Measurements from ENCODE around the gene NTRK3.

NTRK3 gene

DNA sequence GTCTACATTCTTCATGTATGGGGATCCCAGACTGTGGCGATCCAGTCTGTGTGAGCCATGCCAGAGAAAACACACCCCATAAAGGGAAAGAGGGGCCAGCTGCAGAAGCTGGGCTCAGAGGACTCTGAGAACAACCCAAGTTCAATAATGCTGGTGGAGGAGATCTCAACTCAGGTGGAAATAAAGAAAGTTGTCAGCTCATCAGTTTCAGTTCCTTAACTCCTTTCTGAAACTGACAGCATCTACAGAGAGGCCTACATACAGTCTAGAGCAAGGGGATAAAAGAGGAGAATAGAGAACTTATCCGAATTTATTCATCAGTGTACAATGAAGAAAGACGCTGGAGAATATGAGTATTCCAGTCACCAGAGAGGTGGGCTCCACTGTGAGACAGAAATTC lies 77.0 kb downstream of the NTRK3 start:
- no peak for DNase-seq (ENCODE audit: low read depth)

DNA sequence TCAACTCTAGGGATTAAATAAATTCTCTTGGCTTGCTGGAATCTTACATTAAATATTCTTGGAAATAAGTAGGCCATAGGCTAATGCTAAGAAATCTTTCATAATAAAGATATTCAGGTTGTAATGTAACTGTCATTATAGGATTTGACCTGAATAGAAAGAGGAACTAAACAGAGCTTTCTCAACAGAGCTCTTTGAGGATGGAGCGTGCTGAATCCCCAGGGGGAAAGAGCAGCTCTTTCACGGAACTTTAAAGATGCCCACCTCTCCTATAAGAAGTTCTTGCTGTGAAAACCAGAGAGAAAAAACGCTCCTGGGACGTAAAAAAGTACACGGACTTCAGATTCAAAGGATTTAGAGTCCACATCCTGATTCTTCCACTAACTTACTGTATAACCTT lies 77.9 kb downstream of the NTRK3 start:
- no peak for DNase-seq (ENCODE audit: low read depth)

DNA sequence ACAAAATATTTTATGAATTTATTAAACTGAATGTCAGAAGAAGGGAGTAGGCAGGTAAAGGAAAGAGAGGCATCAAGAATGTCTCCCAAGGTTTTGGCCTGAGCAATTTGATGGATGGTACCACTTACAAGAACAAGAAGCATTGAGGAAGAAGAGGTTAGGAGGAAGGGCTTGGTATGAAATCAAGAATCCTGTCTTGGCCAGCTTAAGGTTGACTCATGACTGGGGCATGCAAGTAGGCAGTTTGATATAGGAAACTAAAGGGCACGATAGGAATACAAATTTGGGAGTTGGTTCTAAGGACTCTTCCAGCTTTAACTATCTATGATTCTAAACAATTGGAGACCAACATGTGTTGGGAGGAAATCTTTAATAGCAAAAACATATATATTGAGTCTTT lies 79.1 kb downstream of the NTRK3 start:
- no peak for DNase-seq (ENCODE audit: low read depth)

GRCh38 chr15:88174571-88174970 lies 82.0 kb downstream of the NTRK3 start:
- DNase-seq (ENCODE audit: low read depth), result no peak

DNA sequence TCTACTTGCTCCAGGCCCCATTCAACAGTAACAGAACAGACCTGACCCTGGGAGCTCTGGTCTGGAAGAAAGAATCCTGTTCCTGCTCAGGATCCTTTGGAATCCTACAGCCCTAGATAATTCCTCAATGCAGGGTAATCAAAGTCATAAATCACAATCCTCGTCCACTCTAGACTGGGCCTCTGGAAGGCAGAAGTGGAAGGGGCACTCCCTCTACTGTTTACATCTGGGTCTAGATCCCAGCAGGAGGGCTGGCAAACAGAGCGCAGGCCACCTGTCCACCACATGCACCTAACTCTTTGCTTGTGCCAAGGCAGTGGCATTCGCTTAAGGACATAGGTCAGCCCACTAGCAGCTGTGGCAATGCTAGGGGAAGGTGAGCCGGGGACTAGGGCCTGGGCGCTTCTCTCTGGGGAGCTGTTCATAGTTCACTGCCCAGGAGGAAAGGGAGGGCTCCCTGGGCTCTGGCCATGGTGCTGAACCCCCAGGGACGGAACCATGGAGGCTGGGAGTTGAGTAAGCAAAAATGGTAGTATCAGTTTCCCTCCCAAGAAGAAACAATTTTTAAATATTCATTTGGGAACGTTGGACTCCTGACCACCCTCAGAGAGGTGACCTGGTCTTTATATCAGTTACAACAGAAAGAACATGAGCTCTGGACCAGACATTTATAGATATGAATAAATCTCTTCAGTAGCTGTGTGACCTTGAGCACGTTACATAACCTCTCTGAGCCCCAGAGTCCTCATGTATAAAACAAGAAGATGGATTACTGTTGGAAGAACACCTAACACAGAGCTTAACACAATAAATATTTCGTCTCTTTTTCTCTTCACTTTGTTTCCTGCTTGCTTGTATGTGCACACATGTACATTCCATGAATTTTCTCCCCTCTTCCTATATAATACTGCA lies 90.2 kb downstream of the NTRK3 start:
- no peak for DNase-seq (ENCODE audit: low read depth)

DNA sequence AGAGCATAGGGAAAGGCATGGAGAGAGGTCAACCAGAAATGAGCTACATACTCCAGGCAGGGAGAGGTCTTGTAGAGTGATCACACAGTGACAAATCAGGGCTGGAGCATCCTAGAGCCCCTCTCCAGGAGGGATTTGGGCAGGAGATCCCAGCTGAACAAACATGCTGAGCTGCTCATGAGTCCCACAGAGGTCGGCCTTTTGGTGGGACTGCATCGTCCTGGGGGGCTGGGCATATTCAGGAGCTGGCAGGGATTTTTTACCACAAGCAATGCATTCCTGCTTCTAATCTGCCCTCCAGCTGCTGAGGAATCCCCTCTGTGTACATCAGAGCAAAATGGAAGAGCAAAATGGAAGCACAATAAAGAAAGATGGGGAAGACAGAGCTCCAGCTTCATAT lies 94.9 kb downstream of the NTRK3 start:
- DNase-seq (ENCODE audit: low read depth), result no peak

- DNase-seq (ENCODE audit: low read depth), result no peak
Measured at GRCh38 chr15:88155310-88155709, 101.2 kb downstream of the NTRK3 start.

DNA sequence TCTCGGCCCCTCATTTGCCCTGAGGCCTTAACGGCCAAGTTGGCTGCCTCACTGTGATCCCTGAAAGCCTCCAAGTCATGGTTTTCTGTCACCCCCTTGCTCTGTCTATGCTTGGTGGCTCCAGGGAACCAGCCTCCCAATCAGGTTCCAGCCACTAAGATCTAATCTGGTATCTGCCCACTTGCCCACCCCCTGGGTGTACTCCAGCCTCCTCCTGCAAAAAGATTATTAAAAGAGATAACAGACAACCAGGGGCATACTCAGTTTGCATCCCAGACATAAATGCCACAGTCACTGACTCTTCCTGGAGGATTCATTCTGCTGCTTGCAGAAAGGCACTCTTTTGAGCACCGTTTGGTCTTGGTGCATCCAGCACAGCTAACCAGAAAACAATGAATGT lies 103.9 kb downstream of the NTRK3 start:
- no peak for DNase-seq (ENCODE audit: low read depth)

DNA sequence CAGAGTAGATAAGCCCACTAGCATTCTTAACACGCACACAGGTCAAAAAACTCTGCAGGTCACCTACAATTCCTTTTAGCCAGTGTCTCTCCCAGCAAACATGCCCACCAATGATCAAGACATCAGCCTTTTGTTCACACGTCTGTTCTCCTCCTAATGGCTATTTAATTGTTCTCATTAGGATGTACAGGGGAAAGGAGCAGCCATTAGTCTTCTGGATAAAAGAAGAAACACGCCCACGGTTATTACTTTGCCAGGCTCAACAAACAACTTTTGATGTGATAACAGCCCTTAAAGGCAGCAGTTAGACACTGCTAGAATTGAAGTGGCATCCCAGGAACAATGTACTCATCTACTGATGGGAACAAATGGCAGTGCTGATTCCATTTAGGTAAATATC lies 108.8 kb downstream of the NTRK3 start:
- DNase-seq (ENCODE audit: low read depth), result no peak

- no peak for DNase-seq (ENCODE audit: low read depth)
Measured at GRCh38 chr15:88144921-88145653, 111.5 kb downstream of the NTRK3 start.

- DNase-seq (ENCODE audit: low read depth), result no peak
Measured at GRCh38 chr15:88142121-88142520, 114.4 kb downstream of the NTRK3 start.

- no peak for DNase-seq (ENCODE audit: low read depth)
Measured at GRCh38 chr15:88141269-88141889, 115.2 kb downstream of the NTRK3 start.

DNA sequence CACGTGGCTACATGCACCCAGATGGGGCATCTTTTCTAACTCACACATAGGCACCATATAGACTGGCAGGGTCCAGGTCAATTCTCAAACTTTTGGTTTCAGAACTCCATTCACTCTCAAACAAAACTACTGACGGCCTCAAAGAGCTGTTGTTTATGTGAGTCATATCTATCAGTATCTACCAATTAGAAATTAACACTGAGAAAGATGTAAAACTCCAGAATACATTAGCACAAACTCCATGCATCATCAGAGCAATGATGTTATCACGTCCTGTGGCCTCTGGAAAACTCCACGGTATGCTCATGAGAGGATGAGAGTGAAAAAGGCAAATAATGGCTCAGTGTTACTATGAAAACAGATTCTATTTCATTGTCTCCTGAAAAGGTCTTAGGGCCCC lies 116.1 kb downstream of the NTRK3 start:
- DNase-seq (ENCODE audit: low read depth), result no peak

GRCh38 chr15:88139936-88140335 lies 116.6 kb downstream of the NTRK3 start:
- DNase-seq (ENCODE audit: low read depth), result no peak

DNA sequence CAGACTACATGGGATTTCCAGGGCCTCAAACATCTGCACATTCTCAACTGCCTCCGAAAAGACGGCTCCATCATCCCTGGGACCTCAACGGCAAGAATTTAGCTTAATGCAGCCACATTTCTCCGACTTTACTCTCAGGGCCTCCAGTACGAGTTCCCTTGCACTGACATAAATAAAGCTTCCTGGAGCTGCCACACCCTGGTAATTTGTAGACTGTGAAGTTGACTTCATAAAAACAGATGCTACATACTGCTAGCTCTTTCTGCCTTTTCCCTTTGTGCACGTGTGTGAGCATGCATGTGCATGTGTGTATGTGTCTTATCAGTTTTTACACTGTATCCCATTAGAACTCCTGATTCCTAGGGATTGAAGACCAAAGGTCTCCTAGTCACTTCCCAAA lies 122.7 kb downstream of the NTRK3 start:
- no peak for DNase-seq (ENCODE audit: low read depth)

DNA sequence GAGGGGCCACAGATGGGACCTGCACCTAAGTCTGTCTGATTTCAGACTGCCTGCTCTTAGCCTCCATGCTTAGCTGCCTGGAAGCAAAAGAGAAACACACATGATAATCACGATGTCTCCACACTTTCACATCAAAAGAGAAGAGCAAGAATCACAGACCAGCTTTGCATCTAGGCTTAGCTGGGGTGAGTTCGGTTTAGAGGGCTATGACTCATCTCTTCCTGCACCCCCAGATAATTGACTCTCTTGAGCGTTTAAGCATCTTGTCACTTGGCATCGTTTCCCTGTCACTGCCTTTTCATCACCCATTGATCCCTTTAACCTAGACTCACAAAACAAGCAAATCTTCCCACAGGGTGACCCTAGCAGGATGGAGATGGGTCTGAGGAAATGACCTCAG lies 124.0 kb downstream of the NTRK3 start:
- no peak for DNase-seq (ENCODE audit: low read depth)

DNA sequence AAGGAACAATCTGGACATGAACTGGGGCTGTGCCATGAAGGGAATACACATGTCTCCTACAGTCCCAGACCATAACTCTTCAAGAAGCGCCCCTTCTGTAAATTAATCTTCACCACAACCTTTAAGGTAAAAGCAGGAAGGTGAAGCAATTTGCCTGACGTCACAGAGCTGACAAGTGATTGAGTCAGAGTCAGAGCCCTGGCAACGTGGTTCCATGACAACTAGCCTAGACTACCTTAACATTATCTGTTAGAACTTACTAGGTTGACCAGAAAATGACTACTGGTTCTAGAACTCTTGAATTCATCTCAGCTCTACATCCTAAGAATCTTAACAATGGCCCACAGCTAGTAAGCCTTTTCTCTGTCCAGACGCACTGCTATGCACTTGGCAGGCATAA lies 124.6 kb downstream of the NTRK3 start:
- DNase-seq (ENCODE audit: low read depth), result no peak

GRCh38 chr15:88127432-88127790 lies 129.1 kb downstream of the NTRK3 start:
- no peak for DNase-seq (ENCODE audit: low read depth)

DNA sequence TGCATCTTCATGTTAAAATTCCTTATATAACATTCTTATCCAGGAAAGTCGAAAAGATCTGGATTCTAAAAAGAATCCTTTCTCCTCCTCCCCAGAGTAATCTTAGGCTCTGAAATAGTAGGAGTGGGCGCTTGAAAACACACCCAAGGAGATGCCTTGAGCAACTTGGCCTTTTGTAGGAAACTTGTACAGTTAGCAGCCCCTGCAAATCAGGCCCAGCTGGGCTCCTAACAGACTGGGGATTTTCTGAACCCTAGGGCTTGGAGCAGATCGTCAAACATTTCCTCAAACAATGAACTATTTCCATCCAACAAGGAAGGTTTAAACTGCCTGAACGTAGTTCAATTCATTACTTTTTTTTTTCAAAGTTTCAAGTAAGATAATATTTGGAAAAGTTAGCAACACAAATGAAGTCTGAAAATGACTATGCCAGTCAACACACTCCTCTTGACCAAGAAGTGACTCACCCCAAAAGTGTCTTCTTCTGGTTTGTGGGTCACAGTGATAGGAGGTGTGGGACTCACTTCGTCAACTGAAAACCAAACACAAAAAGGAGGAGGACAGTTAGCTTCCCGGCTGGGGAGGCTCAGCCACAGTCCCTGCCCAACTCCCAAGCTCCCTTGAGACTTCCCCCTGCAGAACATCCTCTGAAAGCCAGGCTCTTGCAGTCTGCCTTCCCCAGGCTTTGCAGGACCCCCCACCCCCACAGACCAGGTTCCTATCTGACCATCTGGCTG lies 129.7 kb downstream of the NTRK3 start:
- no peak for DNase-seq (ENCODE audit: low read depth)

GRCh38 chr15:88125576-88125975 lies 131.0 kb downstream of the NTRK3 start:
- DNase-seq (ENCODE audit: low read depth), result no peak

GRCh38 chr15:88124199-88124598 lies 132.3 kb downstream of the NTRK3 start:
- DNase-seq (ENCODE audit: low read depth), result no peak

DNA sequence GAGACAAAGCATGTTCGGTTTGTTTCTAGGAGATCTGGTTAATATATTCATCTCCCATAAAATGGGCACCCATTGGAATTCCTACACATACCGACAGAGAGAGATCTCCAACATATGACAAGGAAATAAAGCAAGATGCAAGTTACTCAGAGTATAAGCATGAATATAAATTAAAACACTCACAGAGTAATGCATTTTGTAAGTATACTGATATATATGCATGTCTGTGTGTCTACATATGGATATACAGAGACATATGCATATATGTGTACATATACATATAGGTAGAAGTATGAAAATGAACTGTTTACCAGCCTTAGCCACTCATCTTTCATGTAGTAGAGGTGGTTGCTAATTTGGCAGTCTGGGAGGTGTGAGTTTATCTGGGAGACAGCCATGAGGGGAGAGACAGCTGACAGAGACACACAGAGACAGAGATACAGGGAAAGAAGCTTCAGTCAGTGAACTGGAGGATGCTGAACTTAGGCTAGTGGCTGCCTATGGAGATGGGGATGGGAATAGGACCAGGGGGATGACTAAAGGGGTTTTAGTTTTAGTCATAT lies 134.5 kb downstream of the NTRK3 start:
- DNase-seq (ENCODE audit: low read depth), result no peak

Data from activated T-helper 1 cell treated with Interleukin-2 at 50 U/mL for 16 hours (primary cell).